Glomerular endothelial cell (primary cell): ENCODE measurements around the gene ESYT1. TPM values are rescaled to one million over a fixed set of nuclear protein-coding genes. Genes with fewer than 3 reads are reported as not detected.

Source experiments
- DNase-seq: peaks from one replicate; pipeline ENCODE4 v3.0.0-alpha.2; 2011; ENCODE audit warnings: low read depth, low spot score; ENCODE audit errors: extremely low read depth
- total RNA-seq: library from RNA; depleted of rRNA; stranded (reverse); fragments of >200 nt; gene quantifications from 2 replicates; pipeline ENCODE4 v1.2.3, GENCODE V29; 2015

ESYT1 gene
- total RNA-seq, 1 donor from 2014 or later: 275 TPM

- DNase-seq: no peak
Observed at GRCh38 chr12:56186957-56187356, 58.9 kb downstream of the ESYT1 start.

GRCh38 chr12:56188131-56188777 lies 60.2 kb downstream of the ESYT1 start:
- DNase-seq: no peak

- no peak for DNase-seq
Observed at GRCh38 chr12:56188778-56189098, 60.7 kb downstream of the ESYT1 start.

GRCh38 chr12:56189099-56189917 lies 61.2 kb downstream of the ESYT1 start, which contains the start of gene SMARCC2:
TSS of gene SMARCC2 (minus strand) at chr12:56189483. CDS start at chr12:56189461, 22 bp downstream.
- no peak for DNase-seq

GRCh38 chr12:56189918-56190694 lies 62.0 kb downstream of the ESYT1 start:
- peak; percentile 56 for DNase-seq

GRCh38 chr12:56190695-56191155 lies 62.7 kb downstream of the ESYT1 start:
- DNase-seq: no peak

GRCh38 chr12:56192582-56192981 lies 64.5 kb downstream of the ESYT1 start:
- no peak for DNase-seq

GRCh38 chr12:56193025-56193578 lies 65.0 kb downstream of the ESYT1 start:
- DNase-seq: peak; percentile 81

Other genes starting within 250 kb of the ESYT1 start
- gene PYM1, start 200.4 kb upstream of the ESYT1 start, total RNA-seq: 31.8 and 35.8 TPM in 2 replicates
- 49.8 and 53.7 TPM in 2 replicates for gene DGKA, start 197.1 kb upstream of the ESYT1 start, total RNA-seq
- 0.58 and 1.1 TPM in 2 replicates for gene PMEL, start 162.2 kb upstream of the ESYT1 start, total RNA-seq
- 20.2 and 28.4 TPM in 2 replicates for gene CDK2, start 161.4 kb upstream of the ESYT1 start, total RNA-seq
- 76.2 and 88.7 TPM in 2 replicates for gene RAB5B, start 154.2 kb upstream of the ESYT1 start, total RNA-seq
- gene SUOX, start 131.0 kb upstream of the ESYT1 start, total RNA-seq: 13.3 and 14.3 TPM in 2 replicates
- 1.8 and 4.9 TPM in 2 replicates for gene IKZF4, start 107.2 kb upstream of the ESYT1 start, total RNA-seq
- gene RPS26, start 86.3 kb upstream of the ESYT1 start, total RNA-seq: 956 and 971 TPM in 2 replicates
- 0.53 TPM in 1 of 2 replicates, not detected in the other for gene ERBB3, start 48.1 kb upstream of the ESYT1 start, total RNA-seq
- gene PA2G4, start 23.7 kb upstream of the ESYT1 start, total RNA-seq: 113 and 125 TPM in 2 replicates
- gene RPL41, start 11.6 kb upstream of the ESYT1 start, total RNA-seq: 1,895 and 2,713 TPM in 2 replicates
- 3.0 and 4.1 TPM in 2 replicates for gene ZC3H10, start 10.0 kb upstream of the ESYT1 start, total RNA-seq
- 103 and 104 TPM in 2 replicates for gene MYL6B, start 24.3 kb downstream of the ESYT1 start, total RNA-seq
- gene MYL6, start 30.1 kb downstream of the ESYT1 start, total RNA-seq: 2,948 and 3,870 TPM in 2 replicates
- 51.1 and 78.9 TPM in 2 replicates for gene SMARCC2, start 61.2 kb downstream of the ESYT1 start, total RNA-seq
- gene RNF41, start 93.7 kb downstream of the ESYT1 start, total RNA-seq: 40.5 and 41.5 TPM in 2 replicates
- 26.7 and 33.5 TPM in 2 replicates for gene NABP2, start 96.1 kb downstream of the ESYT1 start, total RNA-seq
- gene SLC39A5, start 101.8 kb downstream of the ESYT1 start, total RNA-seq: not detected in 2 replicates
- gene ANKRD52, start 130.1 kb downstream of the ESYT1 start, total RNA-seq: 34.4 and 55.6 TPM in 2 replicates
- 9.2 and 15.9 TPM in 2 replicates for gene COQ10A, start 138.7 kb downstream of the ESYT1 start, total RNA-seq
- gene CS, start 172.1 kb downstream of the ESYT1 start, total RNA-seq: 146 and 156 TPM in 2 replicates
- 112 and 135 TPM in 2 replicates for gene CNPY2, start 187.7 kb downstream of the ESYT1 start, total RNA-seq
- gene PAN2, start 205.7 kb downstream of the ESYT1 start, total RNA-seq: 15.6 and 18.4 TPM in 2 replicates
- 3.0 TPM in 1 of 2 replicates, not detected in the other for gene IL23A, start 210.6 kb downstream of the ESYT1 start, total RNA-seq
- 76.0 and 104 TPM in 2 replicates for gene STAT2, start 231.8 kb downstream of the ESYT1 start, total RNA-seq
- not detected in 2 replicates for gene APOF, start 234.6 kb downstream of the ESYT1 start, total RNA-seq